Measurements from ENCODE around the gene ZBTB20.

ZBTB20 gene

DNA sequence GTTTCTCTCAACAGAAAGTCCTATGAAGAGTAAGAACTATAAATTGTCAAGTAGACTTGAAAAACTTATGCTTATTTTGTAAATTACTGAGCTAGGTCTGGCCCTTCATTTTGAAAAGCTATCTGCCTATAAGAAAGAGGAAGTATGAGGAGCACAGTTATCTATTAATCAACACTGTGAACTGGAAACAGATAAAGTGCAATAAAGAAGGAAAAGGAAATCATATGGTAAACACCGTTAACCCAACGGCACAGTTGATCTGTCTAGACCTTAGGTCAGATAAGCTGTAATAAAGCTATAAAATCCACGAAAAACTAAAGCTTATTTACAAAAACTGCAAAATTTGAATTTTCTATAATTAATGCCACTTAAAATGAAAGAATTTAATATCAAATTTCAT, 242.5 kb downstream of the ZBTB20 start:
- Mint-ChIP-seq H3K27ac (ENCODE audit: low read depth) (no peak overlapping the region), H3K4me3 (no peak overlapping the region), H3K36me3 (ENCODE audit: insufficient read depth) (peaks cover 8% of the 10 kb centered on the region), H3K27me3 (no peaks in the 10 kb centered on the region), H3K4me1 (peaks cover 13% of the 10 kb centered on the region), H3K9me3 (no peaks in the 10 kb centered on the region)
- no peak for ATAC-seq (replicated peaks; ENCODE audit: extremely low read depth, poor library complexity, severe bottlenecking)
- DNase-seq (ENCODE audit: low spot score in 2 of 2): no peak

DNA sequence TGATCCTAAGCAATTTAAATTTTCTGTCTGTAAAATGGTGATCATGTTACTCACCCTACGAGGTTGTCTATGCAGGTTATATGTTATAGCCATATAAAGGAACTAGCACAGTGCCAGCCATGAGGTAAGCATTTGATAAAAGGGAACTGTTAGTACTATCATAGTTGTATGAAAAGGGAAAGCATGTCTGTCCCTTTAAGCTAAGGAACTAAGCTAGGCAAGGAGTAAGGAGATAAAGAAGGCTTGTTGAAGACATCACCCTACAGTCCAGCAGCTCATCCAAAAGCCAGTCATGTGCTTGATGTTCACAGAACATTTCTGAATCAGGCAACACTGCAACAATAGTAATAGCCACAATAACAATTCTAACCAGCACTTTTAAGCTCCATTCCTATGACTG, 243.9 kb downstream of the ZBTB20 start:
- Mint-ChIP-seq H3K36me3 (ENCODE audit: insufficient read depth) (peaks cover 6% of the 10 kb centered on the region), H3K4me1 (peaks cover 13% of the 10 kb centered on the region), H3K9me3 (no peaks in the 10 kb centered on the region), H3K4me3 (no peak overlapping the region), H3K27me3 (no peaks in the 10 kb centered on the region), H3K27ac (ENCODE audit: low read depth) (no peak overlapping the region)
- ATAC-seq (replicated peaks; ENCODE audit: extremely low read depth, poor library complexity, severe bottlenecking) (no peak), DNase-seq (ENCODE audit: low spot score in 2 of 2) (no peak)

DNA sequence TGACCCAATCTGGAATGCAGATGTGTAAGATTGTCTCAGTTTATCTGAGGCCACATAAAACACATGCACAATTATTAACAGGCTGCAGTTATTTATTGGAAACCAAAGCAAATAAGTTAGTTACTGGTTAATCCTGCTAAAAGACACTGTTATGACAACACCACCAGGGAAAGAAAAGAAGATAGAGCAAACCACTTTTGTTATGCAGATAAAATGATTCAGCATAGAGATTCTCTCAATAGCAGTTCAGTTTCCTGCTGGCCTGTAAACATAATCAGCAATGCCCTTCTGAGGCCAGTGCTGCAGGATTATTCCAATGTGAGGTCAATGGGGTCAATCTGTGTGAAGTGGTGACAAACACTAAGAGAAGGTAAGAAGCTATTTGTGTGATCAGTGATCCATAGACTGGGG, 244.4 kb downstream of the ZBTB20 start:
- Mint-ChIP-seq H3K9me3 (no peaks in the 10 kb centered on the region), H3K4me3 (no peak overlapping the region), H3K36me3 (ENCODE audit: insufficient read depth) (peaks cover 6% of the 10 kb centered on the region), H3K27ac (ENCODE audit: low read depth) (no peak overlapping the region), H3K27me3 (no peaks in the 10 kb centered on the region), H3K4me1 (peaks cover 13% of the 10 kb centered on the region)
- DNase-seq (ENCODE audit: low spot score in 2 of 2) (no peak), ATAC-seq (replicated peaks; ENCODE audit: extremely low read depth, poor library complexity, severe bottlenecking) (no peak)

DNA sequence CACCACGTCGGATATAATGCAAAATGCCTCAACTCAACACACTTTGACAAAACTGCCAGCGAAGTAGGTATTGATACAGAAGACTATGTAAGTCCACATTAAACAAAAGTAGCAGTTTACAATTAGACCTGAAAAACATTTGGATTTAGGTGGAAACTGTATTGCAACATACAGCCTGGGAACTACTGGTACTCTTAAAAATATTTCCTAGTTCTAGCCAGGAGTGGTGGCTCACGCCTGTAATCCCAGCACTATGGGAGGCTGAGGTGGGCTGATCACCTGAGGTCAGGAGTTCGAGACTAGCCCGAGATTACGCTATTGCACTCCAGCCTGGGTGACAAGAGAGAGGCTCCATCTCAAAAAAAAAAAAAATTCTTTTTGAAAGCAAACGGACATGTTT, 246.2 kb downstream of the ZBTB20 start:
- DNase-seq (ENCODE audit: low spot score in 2 of 2) (no peak), ATAC-seq (replicated peaks; ENCODE audit: extremely low read depth, poor library complexity, severe bottlenecking) (no peak)
- no peaks in the 10 kb centered on the region for H3K9me3 Mint-ChIP-seq
- no peak overlapping the region for H3K4me3 Mint-ChIP-seq
- H3K4me1 Mint-ChIP-seq: peaks cover 11% of the 10 kb centered on the region
- no peak overlapping the region for H3K27ac Mint-ChIP-seq (ENCODE audit: low read depth)
- no peaks in the 10 kb centered on the region for H3K27me3 Mint-ChIP-seq
- H3K36me3 Mint-ChIP-seq (ENCODE audit: insufficient read depth): peaks cover 6% of the 10 kb centered on the region

DNA sequence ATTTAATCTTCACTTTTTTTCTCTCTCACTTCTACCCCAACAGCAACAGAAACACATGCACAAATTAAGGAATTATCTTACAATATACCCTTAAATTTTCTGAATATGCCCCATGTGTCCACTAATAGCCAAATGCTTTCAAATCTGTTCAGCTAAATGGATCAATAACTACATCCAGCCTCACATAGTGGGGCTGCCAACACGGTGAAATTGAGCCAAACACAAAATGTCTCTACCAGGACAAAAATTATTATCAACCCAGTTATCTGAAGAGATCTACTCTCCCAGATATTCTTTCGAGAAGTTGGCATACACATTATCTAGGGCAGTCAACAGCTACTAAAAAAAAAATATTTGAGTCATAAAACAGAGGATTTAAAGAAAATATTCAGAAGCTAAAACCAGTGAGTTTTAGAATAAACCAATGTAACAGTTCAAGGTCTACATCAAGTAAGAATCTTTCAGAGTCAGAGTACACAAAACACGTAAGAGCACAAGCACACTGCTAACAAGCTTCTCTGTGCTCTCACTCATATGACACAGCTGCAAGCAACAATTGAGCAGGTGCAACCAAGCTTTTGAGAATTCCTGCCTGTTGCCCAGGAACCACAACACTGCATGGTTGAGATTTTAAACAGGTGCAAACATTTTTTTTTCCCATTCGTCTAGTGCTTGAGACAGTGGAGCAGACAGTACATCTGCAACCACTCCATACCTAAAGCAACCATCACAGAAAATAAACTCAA, 247.7 kb downstream of the ZBTB20 start:
- H3K27ac Mint-ChIP-seq (ENCODE audit: low read depth): no peak overlapping the region
- H3K4me3 Mint-ChIP-seq: no peak overlapping the region
- H3K4me1 Mint-ChIP-seq: peaks cover 8% of the 10 kb centered on the region
- peaks cover 6% of the 10 kb centered on the region for H3K36me3 Mint-ChIP-seq (ENCODE audit: insufficient read depth)
- ATAC-seq (replicated peaks; ENCODE audit: extremely low read depth, poor library complexity, severe bottlenecking) (no peak), DNase-seq (ENCODE audit: low spot score in 2 of 2) (no peak)
- no peaks in the 10 kb centered on the region for H3K27me3 Mint-ChIP-seq
- H3K9me3 Mint-ChIP-seq: no peaks in the 10 kb centered on the region

DNA sequence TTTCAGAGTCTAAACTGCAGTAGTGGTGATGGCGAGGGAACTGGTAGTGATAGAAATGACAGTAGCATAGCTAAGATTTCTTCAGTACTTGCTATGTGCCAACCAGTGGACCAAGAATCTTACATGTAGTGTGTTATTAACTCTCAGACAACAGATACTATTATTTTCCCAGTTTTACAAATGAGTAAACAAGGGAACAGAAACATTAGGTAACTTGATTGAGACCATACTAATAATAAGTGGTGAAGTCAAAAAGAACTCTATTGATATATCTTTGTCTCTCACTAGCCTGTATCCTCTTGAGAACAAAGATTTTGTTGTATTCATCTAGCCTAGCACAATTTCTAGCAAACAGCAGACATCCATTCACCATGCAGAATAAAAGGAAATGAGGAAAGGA, 250.1 kb downstream of the ZBTB20 start:
- no peak overlapping the region for H3K4me3 Mint-ChIP-seq
- no peaks in the 10 kb centered on the region for H3K27me3 Mint-ChIP-seq
- ATAC-seq (replicated peaks; ENCODE audit: extremely low read depth, poor library complexity, severe bottlenecking): no peak
- H3K27ac Mint-ChIP-seq (ENCODE audit: low read depth): no peak overlapping the region
- no peaks in the 10 kb centered on the region for H3K9me3 Mint-ChIP-seq
- no peaks in the 10 kb centered on the region for H3K4me1 Mint-ChIP-seq
- H3K36me3 Mint-ChIP-seq (ENCODE audit: insufficient read depth): peaks cover 9% of the 10 kb centered on the region
- no peak for DNase-seq (ENCODE audit: low spot score in 2 of 2)

DNA sequence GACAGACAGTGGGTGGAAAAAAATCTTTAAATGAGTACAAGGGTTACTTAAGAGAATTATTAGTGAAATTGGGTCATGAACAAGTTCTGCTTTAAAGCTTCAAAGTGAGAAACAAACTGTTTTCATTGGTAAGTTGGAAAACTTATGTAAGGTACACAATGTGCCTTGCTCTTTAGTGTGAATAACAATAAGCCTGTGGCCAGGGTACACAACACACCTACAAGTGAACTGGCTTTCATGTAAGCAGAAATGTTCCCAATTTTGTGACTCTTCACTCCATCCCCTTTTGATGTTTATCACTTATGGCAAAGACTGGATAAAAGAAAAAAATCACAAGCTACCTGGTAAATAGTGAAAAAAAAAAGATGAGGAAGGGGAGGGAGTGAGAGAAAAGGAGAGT, 253.7 kb downstream of the ZBTB20 start:
- H3K4me1 Mint-ChIP-seq: no peaks in the 10 kb centered on the region
- no peaks in the 10 kb centered on the region for H3K9me3 Mint-ChIP-seq
- no peak overlapping the region for H3K27ac Mint-ChIP-seq (ENCODE audit: low read depth)
- peaks cover 6% of the 10 kb centered on the region for H3K36me3 Mint-ChIP-seq (ENCODE audit: insufficient read depth)
- DNase-seq (ENCODE audit: low spot score in 2 of 2) (no peak), ATAC-seq (replicated peaks; ENCODE audit: extremely low read depth, poor library complexity, severe bottlenecking) (no peak)
- H3K4me3 Mint-ChIP-seq: no peak overlapping the region
- no peaks in the 10 kb centered on the region for H3K27me3 Mint-ChIP-seq

DNA sequence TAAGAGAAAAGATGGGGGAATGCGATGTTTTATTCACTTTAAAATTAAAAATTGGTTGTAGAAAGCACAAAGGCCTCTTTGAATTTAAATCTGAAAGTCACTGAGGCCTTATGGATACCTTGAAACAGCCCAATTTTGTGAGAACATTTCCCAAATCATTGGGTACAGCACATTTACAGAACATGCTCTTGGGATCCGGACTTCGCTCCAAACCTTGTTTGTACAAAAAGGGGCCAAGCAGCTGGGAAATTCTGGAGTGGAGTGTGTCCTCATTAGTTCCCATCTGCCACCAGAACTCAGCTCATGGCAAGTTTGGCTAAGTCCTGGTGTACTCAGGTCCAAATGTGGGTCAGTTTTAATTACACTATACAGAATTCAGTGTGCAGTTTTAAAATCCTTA, 254.2 kb downstream of the ZBTB20 start:
- H3K36me3 Mint-ChIP-seq (ENCODE audit: insufficient read depth): peaks cover 6% of the 10 kb centered on the region
- ATAC-seq (replicated peaks; ENCODE audit: extremely low read depth, poor library complexity, severe bottlenecking) (no peak), DNase-seq (ENCODE audit: low spot score in 2 of 2) (no peak)
- H3K4me1 Mint-ChIP-seq: peaks cover under 1% of the 10 kb centered on the region
- H3K27me3 Mint-ChIP-seq: no peaks in the 10 kb centered on the region
- H3K4me3 Mint-ChIP-seq: no peak overlapping the region
- H3K27ac Mint-ChIP-seq (ENCODE audit: low read depth): no peak overlapping the region
- H3K9me3 Mint-ChIP-seq: no peaks in the 10 kb centered on the region

DNA sequence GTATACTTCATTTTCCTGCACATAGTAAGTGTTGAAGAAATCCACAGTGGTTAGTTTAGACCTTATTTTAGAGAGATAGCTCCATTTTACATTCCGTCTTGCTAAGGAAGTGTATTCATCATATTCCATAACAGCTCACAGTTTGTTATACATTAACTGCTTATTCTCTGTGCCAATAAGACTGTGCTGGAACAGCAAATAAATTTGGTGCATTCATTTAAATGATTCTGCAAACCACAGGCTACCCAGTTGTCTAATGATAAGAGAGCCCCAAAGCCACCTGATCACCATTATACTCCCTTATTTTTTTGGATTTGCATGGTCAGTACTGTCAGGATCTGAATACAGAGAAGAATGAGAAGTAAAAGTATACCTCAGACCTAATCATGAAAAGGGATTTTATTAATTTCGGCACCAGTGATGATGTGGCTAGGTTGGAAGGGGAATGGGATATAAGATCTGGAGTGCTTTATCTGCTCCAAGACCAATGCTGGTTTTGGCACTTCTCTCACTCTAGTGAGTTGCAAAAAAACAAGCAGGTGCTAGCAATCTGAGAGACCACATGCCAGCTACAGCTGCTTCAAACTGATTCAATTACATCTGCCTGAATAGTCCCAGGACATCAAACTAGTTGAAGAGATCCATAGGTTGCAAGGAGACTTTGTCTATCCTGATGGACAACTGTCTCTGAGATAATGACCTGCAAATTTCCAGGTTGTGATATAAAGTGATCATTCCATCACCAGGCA, 254.8 kb downstream of the ZBTB20 start:
- Mint-ChIP-seq H3K27me3 (no peaks in the 10 kb centered on the region), H3K27ac (ENCODE audit: low read depth) (no peak overlapping the region), H3K4me1 (peaks cover 6% of the 10 kb centered on the region), H3K4me3 (no peak overlapping the region), H3K36me3 (ENCODE audit: insufficient read depth) (peaks cover 7% of the 10 kb centered on the region), H3K9me3 (no peaks in the 10 kb centered on the region)
- DNase-seq (ENCODE audit: low spot score in 2 of 2): no peak
- no peak for ATAC-seq (replicated peaks; ENCODE audit: extremely low read depth, poor library complexity, severe bottlenecking)

DNA sequence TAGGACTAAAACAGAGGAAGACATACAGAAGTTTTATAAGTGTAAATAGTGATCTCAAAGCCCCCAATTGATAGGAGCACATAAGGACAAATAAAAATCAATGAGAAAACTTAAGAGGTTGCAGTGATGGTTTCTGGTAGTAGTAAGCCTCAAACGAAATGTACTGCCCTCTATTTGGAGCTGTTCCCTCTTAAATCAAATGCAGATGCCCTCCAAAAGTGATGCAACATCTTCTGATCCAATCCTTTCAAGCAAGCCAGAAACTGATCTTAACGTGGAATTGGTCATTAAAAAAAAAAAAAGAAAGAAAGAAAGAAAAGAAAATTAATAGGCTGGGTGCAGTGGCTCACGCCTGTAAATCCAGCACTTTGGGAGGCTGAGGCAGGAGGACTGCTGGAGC, 259.3 kb downstream of the ZBTB20 start:
- ATAC-seq (replicated peaks; ENCODE audit: extremely low read depth, poor library complexity, severe bottlenecking): no peak
- H3K9me3 Mint-ChIP-seq: no peaks in the 10 kb centered on the region
- DNase-seq (ENCODE audit: low spot score in 2 of 2): no peak
- no peak overlapping the region for H3K27ac Mint-ChIP-seq (ENCODE audit: low read depth)
- no peak overlapping the region for H3K4me3 Mint-ChIP-seq
- peaks cover 2% of the 10 kb centered on the region for H3K36me3 Mint-ChIP-seq (ENCODE audit: insufficient read depth)
- peaks cover 14% of the 10 kb centered on the region for H3K4me1 Mint-ChIP-seq
- H3K27me3 Mint-ChIP-seq: no peaks in the 10 kb centered on the region

DNA sequence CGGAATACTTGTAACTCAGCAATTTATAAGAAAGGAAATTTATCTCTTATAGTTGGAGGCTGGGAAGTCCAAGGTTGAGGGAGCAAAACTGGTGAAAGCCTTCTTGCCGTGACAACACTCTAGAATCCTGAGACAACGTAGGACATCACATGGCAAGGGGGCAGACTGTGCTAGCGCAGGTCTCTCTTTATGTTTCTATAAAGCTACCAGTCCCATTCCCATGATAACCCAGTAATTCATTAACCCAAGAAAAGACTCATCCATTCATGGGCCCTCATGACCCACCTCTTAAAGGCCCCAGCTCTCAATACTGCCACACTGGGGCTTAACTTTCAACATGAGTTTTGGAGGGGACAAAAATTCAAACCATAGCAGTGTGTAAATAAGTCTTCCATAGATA, 260.2 kb downstream of the ZBTB20 start:
- no peak overlapping the region for H3K27ac Mint-ChIP-seq (ENCODE audit: low read depth)
- no peaks in the 10 kb centered on the region for H3K27me3 Mint-ChIP-seq
- peaks cover 14% of the 10 kb centered on the region for H3K4me1 Mint-ChIP-seq
- DNase-seq (ENCODE audit: low spot score in 2 of 2) (no peak), ATAC-seq (replicated peaks; ENCODE audit: extremely low read depth, poor library complexity, severe bottlenecking) (no peak)
- H3K36me3 Mint-ChIP-seq (ENCODE audit: insufficient read depth): peaks cover 2% of the 10 kb centered on the region
- H3K4me3 Mint-ChIP-seq: no peak overlapping the region
- H3K9me3 Mint-ChIP-seq: no peaks in the 10 kb centered on the region

DNA sequence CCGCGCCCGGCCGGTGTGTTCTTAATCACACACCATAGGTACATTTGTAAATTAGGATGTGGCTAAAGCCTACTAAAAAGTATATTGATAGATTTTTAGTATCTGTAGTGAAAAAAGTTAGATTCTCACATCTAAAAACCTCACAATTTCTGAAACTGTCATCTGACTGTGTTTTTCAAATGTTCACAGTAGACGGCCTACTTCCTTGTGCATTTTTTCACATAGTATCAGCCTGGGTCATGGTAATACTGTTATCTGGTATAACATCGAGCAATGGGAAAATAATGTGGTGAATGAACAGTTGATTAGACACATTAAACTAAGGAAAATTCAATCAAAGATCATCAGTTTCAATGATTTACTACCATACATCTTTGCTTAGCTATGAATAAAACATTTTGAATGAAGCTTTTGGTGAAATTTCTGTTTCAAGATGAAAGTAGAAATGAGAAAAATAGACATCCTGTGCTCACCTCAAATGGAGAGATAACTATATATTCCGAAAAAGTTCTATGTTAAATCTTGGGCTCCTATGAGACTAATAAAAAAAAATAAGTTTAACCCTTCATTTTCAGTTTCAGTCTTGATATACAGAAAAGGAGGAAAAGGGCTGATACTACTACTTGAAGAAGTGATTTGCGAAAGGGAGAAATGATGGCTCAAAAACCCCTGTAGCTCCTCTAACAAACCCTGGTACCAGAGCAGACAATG, 262.7 kb downstream of the ZBTB20 start:
- Mint-ChIP-seq H3K27ac (ENCODE audit: low read depth) (no peak overlapping the region), H3K9me3 (no peaks in the 10 kb centered on the region), H3K36me3 (ENCODE audit: insufficient read depth) (peaks cover 2% of the 10 kb centered on the region), H3K4me3 (no peak overlapping the region), H3K4me1 (peaks cover 14% of the 10 kb centered on the region), H3K27me3 (no peaks in the 10 kb centered on the region)
- no peak for DNase-seq (ENCODE audit: low spot score in 2 of 2)
- no peak for ATAC-seq (replicated peaks; ENCODE audit: extremely low read depth, poor library complexity, severe bottlenecking)

DNA sequence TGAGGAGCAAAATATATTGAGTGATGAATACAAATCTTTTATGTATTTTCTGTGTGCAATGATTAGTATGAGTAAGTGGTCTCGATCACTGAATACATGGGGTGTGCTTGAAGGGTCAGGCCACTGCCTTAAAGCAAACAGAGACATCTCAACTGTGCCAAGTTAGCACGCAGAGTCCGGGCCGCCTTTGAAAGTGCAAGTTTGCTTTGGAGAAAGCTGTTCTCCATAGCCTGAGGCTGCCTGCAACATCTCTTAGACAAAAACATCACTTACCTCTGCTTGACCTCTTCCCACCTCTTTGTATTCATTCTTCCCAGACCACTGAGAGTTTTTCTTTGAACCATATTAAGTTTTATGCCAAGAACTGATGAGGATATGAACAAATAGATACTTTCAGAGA, 267.0 kb downstream of the ZBTB20 start:
- Mint-ChIP-seq H3K36me3 (ENCODE audit: insufficient read depth) (no peaks in the 10 kb centered on the region), H3K27ac (ENCODE audit: low read depth) (no peak overlapping the region), H3K4me3 (no peak overlapping the region), H3K9me3 (no peaks in the 10 kb centered on the region), H3K27me3 (no peaks in the 10 kb centered on the region), H3K4me1 (peaks cover 2% of the 10 kb centered on the region)
- DNase-seq (ENCODE audit: low spot score in 2 of 2): no peak
- no peak for ATAC-seq (replicated peaks; ENCODE audit: extremely low read depth, poor library complexity, severe bottlenecking)
